Measurements from ENCODE around the gene DAGLA.

DAGLA gene

DNA sequence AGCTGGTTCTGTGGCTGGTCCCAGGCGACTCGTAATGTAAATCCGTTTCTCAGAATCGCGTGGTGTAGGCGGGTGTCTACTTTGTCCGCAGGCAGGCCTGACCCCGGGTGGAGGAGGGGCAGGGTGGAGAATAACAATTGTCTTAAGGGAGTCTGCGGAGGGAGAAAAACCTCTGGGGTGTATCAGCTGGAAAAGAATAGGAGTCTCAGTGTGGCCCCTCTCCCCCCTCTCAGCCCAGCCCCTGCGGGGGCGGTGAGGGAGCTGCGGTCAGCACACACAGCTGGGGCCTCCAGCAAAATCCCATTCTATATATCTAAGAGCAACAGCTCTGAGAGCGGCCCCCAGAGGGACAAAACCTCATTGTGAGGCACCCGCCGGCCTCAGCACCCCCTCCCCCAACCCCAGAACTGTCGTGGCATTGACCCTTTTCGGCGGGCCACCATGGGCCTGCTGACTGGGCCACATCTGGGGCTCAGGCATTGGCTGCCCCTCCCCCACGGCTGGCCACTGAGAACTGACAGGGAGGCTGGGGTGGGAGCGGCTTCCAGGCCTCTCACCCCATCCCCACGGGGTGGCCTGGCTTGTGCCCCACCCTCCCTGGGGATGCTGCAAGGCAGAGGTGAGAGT lies 69.5 kb downstream of the DAGLA start:
- DNase-seq: no peak

DNA sequence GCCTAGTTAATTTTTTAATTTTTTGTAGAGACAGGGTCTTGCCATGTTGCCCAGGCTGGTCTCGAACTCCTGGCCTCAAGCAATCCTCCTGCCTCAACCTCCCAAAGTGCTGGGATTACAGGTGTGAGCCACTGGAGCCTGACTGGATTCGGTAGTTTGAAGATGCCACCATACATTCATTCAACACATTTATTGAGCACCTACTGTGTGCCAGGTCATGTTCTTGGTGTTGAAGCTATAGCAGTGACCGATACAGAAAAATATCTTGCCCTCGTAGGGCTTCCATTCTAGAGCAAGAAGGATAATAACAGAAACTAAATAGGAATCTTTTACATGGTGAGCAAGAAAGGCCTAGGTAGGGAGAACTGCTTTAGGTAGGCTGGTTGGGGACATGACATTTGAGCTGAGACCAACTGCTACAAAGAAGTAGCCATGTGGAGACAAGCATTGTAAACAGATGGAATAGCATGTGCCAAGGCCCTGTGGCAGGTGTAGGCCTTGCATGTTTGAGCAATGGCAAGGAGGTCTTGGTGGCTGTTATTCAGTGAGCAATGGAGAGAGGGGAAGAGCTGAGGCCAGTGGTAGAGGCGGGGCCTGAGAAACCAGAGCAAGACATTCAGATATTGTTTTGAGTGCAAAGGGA lies 70.6 kb downstream of the DAGLA start:
- DNase-seq: no peak

DNA sequence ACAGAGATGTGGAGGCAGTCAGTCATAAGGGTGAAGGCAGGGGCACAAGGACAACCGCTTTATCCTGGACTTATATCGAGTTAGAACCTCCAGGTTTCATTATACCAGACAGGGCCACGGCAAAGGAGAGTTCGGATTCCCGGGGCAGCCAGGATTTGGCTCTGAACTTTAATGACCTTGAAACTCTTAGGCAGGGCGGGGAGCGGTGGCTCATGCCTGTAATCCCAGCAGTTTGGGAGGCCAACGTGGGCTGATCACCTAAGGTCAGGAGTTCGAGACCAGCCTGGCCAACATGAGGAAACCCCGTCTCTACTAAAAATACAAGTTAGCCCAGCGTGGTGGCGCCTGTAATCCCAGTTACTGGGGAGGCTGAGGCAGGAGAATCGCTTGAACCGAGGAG lies 71.2 kb downstream of the DAGLA start:
- no peak for DNase-seq

DNA sequence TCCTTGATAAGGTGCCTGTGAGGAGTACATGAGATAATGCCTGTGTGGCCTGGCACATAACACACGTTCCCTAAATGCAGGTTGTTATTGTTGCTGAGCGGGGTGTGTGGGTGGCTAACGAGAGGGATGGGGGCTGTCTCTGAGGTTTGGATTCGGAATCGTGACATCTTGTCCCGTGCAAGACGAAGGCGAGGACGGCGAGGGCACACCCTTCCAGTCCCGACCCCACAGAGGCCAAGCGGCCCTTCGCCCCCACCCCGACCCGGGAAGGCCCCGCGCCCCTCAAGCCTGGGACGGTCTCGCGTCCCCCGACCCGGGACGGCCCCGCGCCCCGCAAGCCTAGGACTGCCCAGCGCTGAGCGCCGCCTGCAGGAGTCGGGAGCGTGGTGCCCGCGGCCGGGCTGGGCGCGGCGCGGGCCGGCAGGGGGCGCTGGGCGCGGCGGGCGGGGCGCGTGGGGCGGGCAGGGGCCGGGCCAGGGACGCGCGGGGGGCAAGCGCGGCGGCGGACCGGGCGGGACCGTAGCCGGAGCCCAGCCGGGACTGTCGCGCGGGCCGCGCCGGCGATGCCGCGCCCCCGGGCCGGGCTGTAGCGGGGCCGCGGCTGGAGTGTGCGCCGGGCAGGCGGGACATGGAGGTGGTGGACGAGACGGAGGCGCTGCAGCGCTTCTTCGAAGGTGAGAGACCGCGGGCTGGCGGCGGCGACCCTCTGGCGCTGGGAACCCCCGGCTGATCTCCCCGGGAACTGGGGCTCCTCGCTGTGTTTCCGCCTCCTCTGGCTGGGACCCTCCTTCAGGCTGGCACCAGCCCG lies 72.1 kb downstream of the DAGLA start, which contains the start of gene MYRF:
TSS of gene MYRF (plus strand) at position 520 of the 808 bp plus-strand sequence. CDS start at position 629, 109 bp downstream.
- DNase-seq: no peak

DNA sequence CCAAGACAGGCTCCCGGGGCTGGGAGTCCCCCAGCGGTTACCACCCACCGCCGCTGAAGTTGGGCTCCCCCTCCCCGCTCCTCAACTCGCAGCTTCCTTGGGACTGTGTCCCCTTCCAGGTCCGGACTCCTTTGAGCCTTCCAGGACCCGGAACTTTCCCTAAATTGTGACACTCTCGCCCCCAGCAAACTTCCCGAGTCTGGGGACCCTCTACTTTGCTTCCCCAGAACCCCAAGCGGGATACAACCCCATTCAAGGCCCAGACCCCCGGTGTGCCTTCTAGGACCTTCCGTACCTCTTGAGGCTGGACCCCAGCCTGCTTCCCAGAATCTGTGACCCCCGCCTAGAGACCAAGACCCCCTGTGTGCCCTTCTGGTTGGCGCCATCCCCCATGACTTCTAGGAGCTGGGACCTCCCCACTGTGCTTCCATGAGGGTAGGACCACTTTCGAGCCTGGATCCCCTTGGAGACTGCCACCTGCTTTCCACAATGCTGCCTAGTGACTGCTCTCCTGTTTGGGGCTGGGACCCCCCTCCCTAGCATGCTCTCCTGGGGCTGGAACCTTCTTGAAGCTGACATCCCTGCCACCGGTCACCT lies 72.8 kb downstream of the DAGLA start:
- no peak for DNase-seq

DNA sequence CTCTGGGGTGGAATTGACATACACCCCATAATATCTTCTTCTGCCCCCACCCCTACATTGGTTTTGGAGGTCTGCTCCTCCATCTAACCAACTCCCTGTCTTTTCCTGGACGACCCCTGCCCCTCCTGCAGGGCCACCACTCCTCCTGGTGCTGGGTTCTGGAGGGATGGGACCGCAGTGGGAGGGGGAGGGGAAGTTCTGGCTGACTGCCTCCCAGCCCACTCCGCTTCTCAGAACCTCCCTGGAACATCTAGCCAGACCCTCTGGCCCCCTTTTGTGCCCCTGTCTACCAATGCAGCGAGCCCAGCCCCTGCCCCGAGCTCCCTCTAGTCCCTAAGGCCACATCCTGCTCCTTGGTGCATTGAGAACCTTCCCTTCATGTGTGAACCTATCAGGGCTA lies 73.5 kb downstream of the DAGLA start:
- DNase-seq: no peak

DNA sequence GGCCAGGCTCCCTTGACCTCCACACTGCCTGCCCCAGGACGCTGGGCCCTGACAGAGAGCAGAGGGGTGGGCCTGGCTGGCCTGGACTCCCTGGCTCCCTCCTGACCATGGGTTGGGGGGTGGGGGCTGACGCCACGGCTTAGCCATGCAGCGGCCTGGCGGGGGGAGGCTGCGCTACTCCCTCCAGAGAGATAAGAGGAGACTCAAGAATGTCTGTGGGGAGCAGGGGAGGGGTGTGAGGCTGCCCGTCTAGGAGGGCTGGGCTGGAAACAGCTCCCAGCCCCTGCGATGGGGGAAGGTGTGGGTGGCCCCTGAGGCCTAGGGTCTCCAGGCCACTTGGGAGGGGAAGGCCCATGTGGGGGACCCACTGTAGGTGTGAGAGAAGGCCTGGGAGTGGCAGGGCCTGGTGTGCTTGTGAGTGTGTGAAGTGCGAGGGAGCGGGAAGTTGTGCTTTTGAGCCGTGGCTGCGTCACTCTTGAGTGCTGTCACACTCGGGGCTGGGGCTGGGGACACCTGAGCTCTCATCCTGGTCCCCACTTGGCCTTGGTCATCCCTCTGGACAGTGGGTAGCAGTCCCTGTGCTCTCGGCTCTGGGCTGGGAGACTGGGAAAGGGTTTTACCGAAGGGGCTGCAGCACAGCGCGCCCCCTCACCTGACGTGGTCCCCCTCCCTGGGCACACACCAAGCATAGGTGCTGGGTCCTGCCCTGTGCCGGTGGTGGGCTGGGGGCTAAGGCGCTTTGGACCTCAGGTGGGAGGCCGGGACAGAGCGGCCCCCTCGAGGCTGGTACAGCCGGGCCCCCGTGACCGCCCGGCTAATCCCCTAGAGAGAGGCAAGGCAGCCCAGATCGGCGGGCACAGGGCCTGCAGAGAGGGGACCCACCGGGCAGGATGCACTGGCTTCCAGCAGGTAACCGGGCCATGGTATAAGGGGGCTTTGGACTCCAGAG lies 74.6 kb downstream of the DAGLA start:
- DNase-seq: no peak

DNA sequence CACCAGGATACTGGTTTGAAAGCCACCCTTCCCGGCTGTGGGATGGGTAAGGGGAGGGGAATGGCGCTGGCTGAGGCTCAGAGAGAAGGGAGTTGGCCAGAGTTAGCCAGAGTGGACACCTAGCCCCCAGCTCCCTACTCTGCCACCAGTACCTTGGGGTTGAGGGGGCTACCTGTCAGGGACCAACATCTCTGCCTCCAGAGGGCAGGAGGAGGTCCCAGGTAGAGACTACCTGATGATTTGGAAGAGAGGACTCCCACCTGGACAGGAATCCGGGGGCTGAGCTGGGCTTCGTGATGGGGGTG lies 75.9 kb downstream of the DAGLA start:
- DNase-seq: no peak

DNA sequence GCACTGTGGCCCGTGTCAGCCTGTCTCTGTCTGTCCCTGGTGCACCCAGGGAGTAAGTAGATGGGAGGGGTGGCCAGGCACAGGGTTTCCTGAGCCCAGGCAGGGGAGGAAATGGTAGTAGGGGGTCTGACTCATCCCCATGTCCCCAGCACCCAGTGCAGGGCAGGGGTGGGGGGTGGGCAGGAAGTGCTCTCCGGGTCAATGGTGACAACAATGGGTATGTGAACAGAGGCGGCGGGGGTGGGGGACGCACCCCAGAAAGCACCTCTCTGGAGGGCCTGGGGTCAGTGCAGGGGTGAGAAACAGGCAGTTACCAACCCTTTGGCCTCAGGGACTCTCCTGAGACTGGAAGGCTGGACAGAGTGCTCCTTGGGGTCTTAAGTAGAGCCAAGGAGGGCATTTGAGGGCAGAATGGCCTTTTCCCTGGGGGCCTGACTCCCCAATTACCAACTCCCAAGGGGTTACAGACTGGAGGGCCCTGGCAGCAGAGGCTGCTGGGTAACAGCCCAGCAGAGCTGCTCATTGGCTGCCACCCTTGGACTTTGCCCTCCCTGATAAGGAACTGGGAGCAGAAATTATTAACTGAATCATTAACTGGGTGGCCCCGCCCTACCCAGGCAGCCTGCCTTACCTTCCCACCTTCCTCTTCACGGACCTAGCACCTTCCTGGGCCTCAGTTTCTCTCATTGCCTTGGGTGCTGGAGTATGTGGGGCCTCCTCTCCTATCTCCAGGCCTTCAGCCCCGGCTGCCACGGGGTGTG lies 76.4 kb downstream of the DAGLA start:
- DNase-seq: no peak

DNA sequence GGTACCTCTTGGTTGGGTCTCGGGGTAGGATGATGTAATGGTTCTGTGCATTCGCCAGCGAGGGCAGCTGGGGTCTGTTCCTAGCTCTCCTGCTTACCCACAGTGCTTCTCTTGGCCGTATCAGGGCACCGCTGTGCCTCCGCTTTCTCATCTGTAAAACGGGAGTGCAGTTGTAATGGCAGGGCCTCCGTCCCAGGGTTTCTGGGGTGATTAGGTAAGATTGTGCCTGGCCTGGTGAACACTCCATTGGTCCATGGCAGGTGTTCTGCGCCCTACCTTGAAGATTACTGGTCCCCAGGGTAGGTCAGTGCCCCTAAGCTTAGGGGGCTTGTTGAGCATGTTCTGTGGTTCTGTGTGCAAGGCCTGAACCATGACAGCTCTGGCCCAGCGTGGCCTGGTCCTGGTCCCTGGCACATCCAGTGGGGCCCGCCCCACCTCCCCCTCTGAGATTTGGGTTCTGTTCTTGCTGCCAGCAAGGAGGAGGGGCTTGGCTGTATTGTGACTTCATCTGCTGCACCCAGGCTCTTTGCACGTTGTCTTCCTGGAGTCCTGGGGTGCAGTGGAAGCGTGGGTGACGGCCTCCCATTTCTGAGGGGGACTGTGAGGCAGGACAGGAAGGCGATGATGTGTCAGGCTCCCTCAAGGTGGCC lies 77.1 kb downstream of the DAGLA start:
- no peak for DNase-seq

DNA sequence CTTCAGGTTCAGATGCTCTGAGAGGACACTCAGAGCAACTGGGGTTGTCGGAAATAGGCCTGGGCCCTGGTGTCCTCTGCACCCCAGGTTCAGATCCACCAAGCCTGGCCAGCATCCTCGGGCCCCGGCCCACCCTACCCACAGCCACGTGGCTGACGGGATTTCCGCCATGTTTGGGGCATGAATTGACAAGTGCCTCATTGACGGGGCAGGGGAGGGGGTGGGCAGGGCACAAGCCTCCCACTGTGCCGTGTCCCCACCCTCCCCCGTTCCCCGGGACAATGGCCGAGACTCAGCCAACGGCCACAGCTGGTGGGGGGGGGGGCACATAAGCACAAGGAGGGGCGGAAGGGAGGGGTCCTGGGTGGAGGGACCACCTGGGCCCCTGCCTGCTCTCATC lies 80.8 kb downstream of the DAGLA start:
- no peak for DNase-seq

DNA sequence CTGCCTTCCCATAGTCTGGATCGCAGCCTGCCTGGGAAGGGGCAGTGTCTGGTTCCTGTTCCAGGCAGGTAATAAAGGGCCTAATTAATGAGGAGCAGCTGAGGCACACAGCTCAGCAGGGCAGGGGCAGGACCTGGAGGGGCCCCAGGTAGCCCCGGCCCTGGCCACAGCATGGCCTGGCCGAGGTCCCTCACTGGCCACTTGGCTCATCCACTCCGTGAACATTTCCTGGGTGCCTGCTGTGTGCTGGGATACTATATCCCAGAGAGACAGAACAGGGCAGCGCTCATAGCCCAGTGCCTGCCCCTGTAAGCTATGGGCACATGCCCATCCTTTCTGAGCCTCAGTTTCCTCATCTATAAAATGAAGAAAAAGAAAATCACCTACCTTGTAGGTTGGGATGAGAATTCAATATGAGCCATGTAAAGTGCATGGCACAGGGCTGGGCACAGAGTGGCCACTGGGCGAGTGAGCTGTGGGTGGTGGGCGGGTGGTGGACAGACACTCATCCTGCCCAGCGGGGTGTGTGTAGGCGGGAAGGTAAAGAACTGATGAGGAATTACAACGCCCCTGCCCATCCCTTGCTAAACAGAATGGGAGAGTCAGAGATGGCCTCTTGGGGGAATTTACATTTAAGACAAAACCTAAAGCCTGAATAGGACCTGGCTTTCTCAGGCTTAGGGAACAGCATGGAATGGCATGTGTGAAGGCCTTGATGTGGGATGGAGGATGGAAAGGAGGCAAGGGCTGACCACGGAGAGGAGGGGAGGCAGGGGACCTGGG lies 81.4 kb downstream of the DAGLA start:
- DNase-seq: no peak

DNA sequence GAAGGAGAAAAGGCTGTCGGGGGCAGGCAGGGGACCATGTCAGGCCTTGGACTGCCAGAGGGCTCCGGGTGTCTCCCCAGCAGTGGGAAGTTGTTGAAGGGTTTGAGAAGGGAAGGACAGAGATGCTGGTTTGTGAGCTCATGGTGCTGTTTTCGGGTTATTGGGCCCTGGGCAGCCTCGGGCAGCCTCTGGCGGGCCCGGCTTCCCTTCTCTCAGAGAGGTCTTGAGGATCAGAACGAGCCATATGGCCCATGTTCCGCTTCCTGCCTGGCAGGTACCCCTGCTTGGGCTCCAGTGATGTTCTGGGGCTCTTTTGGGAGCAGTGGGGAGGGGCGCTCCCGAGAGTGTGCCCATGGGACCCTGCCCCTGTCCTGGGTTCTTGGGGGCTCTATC lies 82.0 kb downstream of the DAGLA start:
- no peak for DNase-seq

DNA sequence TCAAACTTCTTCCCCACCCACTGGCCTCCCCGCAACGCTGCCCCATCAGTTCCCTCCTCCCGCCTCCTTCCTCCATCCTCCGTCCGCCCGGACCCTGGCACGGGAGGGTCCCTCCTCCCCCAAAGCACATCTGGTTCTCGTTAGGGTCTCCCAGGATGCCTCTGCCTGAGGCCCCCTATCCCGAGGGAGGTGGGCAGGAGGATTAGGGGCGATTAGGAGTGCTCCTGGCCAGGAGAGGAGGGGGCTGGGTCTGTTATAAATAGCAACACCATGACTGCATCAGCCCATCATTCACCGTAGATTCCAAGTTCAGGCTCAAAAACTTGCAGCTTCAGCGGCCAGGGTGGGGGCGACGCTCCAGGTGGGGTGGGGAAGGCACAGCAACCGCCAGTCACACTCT lies 82.6 kb downstream of the DAGLA start:
- DNase-seq: no peak

DNA sequence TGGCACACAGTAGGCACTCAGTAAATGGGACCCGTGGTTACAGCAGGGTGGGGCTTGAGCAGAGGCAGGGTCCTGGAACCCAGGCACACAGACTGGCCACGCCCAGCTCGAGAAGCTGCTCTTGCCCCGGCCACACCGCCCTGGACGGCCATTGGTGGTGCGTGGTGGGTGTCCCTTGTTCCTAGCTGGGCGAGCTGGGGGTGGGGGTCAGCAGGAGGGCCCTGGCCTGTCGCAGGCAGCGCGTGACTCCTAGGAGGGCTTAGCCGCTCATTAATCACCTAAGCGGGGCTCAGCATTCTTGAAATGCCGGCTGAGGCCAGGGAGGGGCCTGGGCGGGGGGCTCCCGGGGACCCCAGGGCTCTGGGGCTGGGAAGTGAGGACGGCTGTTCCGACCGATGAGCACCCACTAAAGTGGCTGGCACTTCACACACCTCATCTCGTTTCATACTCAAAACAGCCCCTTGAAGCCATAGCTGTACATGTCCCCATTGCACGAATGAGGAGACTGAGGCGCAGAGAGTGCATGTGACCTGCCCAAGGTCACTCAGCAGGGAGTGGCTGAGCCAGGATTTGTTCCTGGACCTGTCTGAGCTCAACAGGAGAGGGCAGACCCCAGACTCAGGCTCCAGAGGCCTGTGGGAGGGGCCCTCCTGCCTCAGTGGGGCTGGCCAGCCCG lies 83.9 kb downstream of the DAGLA start:
- DNase-seq: no peak

DNA sequence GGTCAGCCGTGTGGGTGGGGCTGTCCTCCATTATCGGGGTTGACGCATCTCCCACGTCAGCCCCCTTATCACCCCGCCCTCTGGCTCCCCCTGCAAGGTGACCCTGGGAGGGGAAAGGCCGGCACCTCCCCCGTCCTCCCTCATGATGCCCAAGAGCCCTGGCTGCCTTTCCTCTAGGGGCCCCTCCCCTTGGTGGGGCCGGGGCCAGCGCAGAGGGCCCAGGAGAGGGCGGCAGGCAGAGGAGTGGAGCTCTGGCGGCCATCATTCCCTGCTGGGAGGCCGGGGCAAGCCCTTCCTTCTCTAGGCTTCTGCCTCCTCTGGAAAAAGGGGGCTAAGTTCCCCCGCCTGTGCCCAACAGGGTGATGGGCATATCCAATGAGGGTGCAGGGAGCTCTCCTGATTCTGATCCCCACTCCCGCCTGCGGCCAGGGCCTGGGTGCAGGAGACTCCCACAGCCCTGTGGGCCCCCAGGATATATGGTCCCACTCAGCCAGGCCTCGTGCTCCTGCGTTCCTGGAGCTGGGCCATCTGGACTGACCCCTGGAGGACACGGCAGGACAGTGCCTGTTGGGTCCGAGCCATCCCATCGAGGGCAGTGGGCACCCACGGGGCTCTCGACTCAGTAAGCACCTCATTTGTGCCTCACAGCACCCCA lies 84.5 kb downstream of the DAGLA start:
- no peak for DNase-seq

DNA sequence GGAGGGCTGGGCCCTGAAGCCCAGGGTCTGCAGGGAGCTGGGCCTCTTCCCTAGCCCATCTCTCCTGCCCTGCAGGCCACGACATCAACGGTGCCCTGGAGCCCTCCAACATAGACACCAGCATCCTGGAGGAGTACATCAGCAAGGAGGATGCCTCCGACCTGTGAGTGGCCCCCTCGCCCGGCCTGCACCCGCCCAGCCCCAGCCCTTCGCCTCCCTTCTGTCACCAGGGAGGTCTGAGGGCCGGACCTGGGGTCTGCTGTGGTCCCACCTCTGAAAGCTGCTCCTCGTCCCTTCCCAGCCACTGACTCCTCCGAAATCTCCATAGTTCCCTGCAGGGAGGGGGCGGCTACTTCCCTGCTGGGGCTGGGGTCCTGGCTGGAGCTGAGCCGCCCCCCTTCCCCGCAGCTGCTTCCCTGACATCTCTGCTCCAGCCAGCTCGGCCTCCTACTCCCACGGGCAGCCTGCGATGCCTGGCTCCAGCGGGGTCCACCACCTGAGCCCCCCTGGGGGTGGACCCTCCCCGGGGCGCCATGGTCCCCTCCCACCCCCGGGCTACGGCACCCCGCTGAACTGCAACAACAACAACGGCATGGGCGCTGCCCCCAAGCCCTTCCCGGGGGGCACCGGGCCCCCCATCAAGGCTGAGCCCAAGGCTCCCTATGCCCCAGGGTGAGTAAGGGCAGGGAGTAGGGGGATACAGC lies 85.5 kb downstream of the DAGLA start:
- no peak for DNase-seq

DNA sequence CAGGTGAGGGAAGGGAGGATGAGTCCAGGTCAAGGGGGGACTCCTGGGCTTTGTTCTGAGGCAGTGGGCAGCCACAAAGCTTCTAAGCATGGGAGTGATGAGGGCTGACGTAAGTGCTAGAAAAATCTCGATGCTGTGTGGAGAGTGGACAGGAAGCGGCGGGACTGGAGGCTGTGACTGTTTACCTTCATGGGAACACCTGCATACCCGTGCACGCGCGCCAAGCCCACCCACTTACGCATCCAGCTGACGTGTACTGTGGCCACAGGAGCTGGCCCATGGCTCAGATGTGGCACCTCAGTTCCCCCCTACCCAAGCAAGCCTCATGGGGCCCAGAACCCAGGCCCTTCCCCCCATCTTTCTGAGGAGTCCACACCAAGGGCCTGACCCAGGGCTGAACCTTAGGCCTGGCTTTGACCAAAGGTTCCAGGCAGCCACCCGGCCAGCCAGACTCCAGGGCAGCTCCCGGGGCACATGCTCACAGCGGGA lies 86.2 kb downstream of the DAGLA start:
- no peak for DNase-seq

Measured in NCI-H1694 (cell line).